ENCODE results near the gene PPP1R12B.
"Not testable (repeated sequence)": the region's sequence is repeated elsewhere in the genome, so short reads cannot be mapped to it uniquely, and the experiment has no call there.

The PPP1R12B gene

DNA sequence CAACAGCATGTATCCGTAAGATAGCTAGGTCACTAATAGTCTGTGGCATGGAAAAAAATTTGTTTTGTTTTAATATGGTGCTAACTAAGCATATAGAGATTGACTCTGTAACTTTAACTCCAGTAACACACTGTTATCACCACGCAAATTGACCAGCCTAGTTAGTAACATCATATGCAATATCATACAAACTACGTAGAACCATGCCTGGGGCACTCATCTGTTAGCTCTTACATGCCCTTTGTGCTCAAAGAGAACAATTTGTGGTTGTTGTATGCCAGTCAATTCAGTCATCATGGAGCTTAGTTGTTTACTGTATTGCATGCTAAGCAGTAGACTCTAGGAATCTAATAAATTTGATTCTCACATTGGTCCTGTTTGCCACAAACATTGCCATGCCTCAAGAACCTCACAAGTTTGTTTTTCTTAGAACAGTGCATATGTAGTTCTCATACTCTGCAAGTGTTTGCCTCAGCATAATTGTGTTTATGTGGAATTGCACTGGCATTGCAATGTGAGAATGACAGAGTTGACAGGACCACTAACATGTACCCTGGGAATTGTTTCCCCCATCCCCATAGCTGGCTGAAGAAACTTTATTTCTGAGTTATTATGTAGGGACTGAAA is 179.7 kb downstream of the PPP1R12B start:
- not testable (repeated sequence) for H3K4me3 ChIP-seq (ENCODE audit: low read depth, low read length)

DNA sequence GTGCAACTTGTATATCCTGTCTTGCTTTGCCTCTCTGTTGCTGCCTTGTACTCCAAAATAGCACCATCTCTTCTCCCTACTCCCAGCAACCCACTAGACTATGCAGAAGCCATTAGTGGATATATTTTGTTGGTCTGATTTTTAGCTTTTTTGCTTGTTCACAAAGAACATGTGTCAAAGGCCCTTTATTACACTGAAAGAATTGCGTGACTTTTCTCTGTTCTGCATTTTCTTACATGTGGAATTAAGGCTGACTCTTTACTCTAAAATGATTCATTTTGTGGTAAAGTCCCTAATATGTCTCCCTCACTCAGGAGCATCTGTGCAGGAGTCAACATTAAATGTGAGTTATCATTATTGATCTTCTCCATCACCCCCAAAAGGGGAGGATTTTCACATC is 182.2 kb downstream of the PPP1R12B start:
- H3K4me3 ChIP-seq (ENCODE audit: low read depth, low read length) = not testable (repeated sequence)

GRCh38 chr1:202531472-202531811 is 182.9 kb downstream of the PPP1R12B start:
- no peak overlapping the region for H3K4me3 ChIP-seq (ENCODE audit: low read depth, low read length)

- not testable (repeated sequence) for H3K4me3 ChIP-seq (ENCODE audit: low read depth, low read length)
These were observed 183.5 kb downstream of the PPP1R12B start for GRCh38 chr1:202531812-202532616.

DNA sequence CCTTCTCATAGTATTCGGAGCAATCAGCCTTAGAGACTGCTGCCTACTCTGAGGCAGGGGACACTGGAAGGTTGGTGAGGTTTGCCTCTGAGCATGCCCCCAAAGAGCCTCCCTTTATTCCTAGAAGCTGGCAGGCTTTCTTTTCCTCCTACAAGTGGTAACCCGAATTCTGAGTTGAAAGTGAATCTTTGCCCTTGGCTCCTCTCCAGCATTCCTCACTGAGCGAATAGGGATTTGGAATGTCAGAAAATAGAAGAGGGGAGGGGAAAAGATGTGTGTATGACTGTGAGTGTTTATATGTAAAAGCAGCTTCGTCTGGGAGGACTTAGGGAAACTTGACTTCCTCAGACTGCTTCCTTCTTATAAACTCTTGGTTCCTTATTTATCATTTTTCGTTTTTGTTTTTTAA is 190.7 kb downstream of the PPP1R12B start:
- not testable (repeated sequence) for H3K4me3 ChIP-seq (ENCODE audit: low read depth, low read length)

GRCh38 chr1:202539583-202539982 is 191.1 kb downstream of the PPP1R12B start:
- not testable (repeated sequence) for H3K4me3 ChIP-seq (ENCODE audit: low read depth, low read length)

GRCh38 chr1:202540014-202540413 is 191.5 kb downstream of the PPP1R12B start:
- no peak overlapping the region for H3K4me3 ChIP-seq (ENCODE audit: low read depth, low read length)

DNA sequence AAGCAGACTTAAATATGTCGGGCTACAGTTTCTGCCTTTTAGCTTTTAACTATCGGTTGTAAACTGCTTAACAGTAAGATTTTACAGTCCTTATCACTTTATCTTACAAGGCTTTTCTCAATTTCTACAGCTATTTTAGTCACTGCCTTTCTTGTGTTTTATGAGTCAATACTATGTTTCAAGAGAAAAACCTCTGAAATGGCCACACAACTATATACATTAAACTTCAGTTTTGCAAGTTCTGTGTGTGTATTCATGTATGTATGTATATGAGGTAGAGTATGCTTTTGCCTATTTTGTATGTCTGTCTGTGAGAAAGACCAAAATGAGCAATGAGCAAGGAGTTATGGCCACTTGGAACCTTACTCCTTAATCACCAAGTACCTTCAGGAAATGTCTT is 191.9 kb downstream of the PPP1R12B start:
- no peak overlapping the region for H3K4me3 ChIP-seq (ENCODE audit: low read depth, low read length)

DNA sequence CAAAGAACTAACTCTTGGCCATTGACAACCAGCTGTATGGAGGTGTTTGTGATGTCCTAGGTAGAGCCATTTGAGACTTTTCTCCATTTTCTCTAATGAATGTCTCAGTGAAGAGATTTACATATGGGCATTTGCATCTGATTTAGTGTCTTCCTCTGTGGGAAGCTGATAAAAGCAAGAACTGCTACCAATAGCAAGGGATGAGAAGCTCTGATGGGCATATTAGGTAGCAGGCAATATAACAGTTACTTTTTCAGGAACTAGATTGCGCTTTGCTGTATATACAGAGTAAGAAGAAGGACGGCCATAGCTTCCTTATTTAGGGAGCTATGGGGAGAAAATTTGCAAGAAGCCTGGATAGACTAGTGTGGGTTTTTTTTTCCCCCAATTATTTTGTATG is 192.4 kb downstream of the PPP1R12B start:
- H3K4me3 ChIP-seq (ENCODE audit: low read depth, low read length) = not testable (repeated sequence)

DNA sequence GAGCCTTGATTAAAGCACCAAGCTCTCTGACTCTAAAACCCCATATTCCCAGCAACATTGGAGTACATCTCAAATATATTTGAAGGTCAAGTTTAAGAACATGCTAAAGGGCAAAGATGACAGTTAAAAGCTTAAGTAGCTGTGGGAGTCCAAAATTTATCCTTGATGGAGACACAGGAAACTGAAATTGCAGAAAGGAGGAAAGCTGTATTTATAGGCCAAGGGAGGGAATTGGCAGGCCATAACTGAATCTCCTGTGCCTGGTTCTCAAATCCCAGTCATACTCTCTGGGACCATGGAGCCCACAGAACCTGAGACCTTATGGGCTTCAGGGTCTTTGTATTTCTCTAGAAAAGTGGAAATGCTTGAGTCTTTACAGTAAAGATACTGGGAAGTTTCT is 193.9 kb downstream of the PPP1R12B start:
- H3K4me3 ChIP-seq (ENCODE audit: low read depth, low read length) = not testable (repeated sequence)

- H3K4me3 ChIP-seq (ENCODE audit: low read depth, low read length) = not testable (repeated sequence)
These were observed 195.0 kb downstream of the PPP1R12B start for GRCh38 chr1:202543537-202543936.

GRCh38 chr1:202544766-202545449 is 196.4 kb downstream of the PPP1R12B start:
- H3K4me3 ChIP-seq (ENCODE audit: low read depth, low read length) = not testable (repeated sequence)

DNA sequence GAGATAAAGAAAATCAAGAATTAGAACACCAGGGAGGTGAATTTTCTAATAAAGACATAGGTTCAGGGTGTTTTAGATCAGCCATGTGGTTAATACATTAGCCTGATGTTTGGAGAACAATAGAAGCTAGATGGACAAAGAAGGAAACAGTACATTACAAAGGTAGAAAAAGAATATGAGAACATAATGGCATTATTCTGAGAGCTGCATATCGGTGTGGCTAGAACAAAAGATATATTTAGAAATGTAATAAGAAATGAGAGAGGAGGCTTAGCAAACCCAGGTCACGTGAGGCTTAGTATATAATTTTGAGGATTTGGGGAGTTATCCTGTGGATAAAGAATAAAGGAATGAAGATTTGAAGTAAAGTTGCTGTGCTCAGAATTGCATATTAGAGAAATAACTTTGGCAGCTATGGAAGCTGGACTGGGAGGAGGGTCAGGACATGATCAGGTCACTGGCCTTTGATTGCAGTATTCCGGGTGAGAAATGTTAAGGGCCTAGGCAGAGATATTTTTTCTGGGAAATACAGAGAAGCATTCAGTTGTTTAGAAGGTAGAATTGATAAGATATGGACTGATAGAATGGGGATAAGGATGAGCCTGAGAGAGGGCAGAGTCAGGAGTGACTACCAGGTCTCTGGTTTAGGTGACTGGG is 197.3 kb downstream of the PPP1R12B start:
- not testable (repeated sequence) for H3K4me3 ChIP-seq (ENCODE audit: low read depth, low read length)

GRCh38 chr1:202546377-202546776 is 197.9 kb downstream of the PPP1R12B start:
- H3K4me3 ChIP-seq (ENCODE audit: low read depth, low read length) = not testable (repeated sequence)

DNA sequence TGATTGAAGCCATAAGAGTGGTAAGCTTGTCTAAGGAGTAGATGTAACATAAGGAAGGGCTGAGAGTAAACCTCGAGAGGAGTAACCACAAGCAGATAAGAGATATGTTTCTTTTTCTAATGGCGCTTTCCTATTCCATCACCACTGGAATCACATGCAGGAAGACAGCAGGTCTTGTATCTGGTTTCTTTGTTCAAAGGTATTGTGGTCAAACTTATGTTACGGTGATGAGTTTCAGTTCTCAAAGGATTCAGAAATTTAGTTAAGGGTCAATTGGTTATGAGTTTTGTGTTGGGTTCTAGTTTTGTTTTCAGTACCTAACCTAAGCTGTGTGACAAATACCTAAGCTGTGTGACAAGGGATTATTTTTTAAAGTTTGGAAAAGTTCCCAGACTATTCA is 198.3 kb downstream of the PPP1R12B start:
- not testable (repeated sequence) for H3K4me3 ChIP-seq (ENCODE audit: low read depth, low read length)

DNA sequence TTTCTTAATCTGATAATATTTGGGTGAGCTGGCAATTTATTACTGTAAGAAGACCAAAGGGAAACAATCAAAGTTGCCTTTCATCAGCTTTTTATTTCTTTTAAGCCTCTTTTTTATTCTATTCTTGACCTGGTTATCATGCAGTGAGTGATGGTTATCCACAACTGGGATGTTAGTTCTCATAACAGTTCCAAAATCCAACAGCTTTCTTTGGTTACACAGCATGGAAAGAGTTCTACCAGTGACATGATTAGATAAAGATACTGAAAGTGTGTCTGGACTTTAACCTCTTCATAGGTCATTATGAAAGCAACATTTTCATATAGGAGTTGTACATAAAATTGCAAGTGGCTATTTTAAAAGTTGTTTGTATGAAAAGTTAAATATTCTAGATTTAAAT is 198.7 kb downstream of the PPP1R12B start:
- no peak overlapping the region for H3K4me3 ChIP-seq (ENCODE audit: low read depth, low read length)

GRCh38 chr1:202550088-202550487 is 201.6 kb downstream of the PPP1R12B start:
- not testable (repeated sequence) for H3K4me3 ChIP-seq (ENCODE audit: low read depth, low read length)

- no peak overlapping the region for H3K4me3 ChIP-seq (ENCODE audit: low read depth, low read length)
These were observed 203.2 kb downstream of the PPP1R12B start for GRCh38 chr1:202551683-202552082.

DNA sequence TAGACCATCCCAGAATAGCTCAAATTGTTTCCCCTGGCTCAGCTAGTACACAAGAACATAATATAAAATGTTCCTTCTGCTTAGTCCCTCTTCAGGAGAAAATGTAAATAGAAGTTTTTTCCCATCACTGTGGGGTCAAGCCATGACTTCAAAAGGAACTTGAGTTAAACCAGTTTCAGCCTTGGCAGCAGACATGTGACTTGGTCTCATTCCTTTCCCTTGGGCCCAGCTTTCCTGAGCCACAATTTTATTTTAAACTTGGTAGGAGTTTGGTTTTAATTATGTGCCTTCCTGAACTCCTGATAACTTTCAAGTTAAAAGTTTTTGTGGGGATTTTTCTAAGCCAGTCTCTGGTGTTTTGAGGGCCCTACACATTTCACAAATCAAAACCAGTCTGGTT is 204.1 kb downstream of the PPP1R12B start:
- not testable (repeated sequence) for H3K4me3 ChIP-seq (ENCODE audit: low read depth, low read length)

DNA sequence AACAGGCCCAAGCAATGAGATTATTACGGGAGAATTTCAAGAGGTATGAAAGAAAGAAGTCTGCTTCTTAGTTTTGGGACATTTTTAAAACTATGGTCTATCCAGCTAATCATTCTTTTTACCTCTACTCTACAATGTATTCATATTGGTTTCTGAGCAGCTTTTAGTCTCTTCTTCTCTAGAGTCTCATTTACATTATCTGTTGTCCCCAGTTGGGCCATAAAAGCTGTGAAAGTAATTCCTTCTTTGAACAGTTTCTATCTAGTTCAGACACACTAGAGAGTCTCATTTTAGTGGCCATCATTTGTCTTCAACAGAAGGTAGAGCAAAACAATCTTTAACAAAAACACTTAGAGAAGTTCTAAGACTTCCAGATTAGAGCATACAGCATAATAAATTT is 204.6 kb downstream of the PPP1R12B start:
- not testable (repeated sequence) for H3K4me3 ChIP-seq (ENCODE audit: low read depth, low read length)

DNA sequence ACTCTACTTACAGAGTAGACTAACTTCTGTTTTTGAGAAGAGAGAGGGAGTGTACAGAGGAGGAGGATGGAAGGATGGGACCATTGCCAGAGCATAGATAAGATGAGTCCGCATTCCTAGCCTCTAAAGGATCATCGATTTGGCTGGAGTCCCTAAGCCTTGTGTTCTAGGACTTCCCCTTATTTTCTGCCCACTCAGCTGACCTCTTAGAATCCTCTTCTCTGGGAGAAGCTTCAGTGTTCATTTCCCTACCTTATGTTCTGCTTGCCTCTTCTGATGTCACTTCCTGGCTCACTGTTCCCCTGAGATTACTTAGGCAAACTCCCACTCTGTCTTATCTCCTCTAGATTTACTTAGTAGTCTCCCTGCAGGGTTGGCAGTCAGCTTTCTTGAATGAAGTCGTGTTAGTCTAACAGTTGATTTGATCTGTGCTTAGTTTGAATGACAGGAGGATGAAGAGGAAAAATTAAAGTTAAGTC is 205.1 kb downstream of the PPP1R12B start:
- no peak overlapping the region for H3K4me3 ChIP-seq (ENCODE audit: low read depth, low read length)
